AG08395 (cell line): ENCODE data around the gene AMPD3.

Experiments used
- DNase-seq: peaks from one replicate; pipeline ENCODE4 v3.0.0; 2012; ENCODE audit warnings: mixed read lengths, low spot score

Gene AMPD3

DNA sequence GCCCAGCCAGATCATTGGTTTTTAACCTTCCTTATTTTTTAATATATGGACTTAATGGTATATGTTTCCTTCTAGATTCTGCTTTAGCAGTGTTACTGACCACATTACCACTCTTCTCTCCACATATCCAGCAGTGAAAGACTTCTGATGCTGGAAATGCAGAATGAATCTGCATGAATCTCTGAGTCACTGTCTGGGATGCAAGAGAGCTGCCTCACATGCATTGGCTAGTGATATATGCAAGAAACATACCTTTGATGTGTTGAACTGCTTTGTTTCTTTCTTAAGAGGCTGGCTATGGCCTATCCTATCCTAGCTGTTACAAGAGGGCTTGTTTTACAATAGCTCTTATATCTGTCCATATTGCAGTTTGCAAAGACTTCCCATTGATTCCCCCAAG lies 16.6 kb upstream of the AMPD3 start:
- DNase-seq: no peak

DNA sequence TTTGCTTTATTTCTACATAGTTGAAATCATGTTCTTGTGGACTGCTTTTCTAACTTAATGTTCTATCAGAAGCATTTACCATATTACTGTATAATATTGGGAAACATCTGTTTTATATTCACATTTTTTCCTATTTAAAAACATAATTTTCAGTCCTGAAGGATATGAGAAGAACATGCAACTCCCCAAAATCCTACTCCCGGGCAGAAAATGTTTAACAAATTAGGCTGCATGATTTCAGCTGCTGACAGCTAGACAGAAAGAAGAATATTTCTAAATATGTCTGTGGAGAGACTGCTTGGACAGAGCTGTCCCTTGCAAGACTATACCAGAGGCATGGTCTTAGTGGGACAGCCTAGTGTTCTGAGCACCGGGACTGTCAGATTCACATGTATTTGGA lies 15.7 kb upstream of the AMPD3 start:
- DNase-seq: no peak

DNA sequence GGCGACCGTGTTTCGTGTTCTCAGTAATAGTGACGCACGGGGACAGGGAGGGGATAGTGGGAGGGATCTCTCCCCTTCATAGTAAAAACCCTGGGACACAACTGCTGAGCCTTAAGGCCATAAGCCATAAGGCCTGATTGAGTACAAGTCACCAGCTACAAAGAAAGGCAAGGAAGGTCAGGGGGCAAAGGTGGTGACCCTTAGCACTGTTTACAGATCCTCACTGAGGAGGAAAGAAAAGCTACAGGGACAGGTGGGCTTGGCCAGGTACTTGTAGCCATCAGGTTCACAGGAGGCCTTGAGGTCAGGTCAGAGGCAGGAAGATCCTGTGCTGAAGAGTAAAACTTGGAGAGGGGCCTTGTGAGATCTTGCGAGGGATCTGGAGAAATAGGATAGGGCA lies 15.1 kb upstream of the AMPD3 start:
- DNase-seq: no peak

DNA sequence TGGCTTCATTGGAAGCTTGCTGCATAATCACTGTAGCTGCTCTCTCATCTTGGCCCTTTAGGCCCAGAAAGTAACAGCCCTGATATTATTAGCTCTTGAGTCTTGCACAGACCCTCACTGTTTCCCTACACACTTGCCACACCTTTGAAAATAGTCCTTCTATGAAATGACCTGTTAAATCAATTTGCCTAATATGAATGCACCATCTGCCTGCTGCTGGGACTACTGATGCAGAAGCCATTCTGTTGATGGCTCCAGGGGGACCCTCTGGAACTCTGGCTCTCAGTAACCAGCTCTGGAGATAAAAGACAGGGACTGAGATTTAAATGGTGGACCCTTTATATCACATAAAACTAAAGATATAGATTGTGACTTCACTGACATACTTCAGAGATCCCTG lies 14.7 kb upstream of the AMPD3 start:
- DNase-seq: no peak

DNA sequence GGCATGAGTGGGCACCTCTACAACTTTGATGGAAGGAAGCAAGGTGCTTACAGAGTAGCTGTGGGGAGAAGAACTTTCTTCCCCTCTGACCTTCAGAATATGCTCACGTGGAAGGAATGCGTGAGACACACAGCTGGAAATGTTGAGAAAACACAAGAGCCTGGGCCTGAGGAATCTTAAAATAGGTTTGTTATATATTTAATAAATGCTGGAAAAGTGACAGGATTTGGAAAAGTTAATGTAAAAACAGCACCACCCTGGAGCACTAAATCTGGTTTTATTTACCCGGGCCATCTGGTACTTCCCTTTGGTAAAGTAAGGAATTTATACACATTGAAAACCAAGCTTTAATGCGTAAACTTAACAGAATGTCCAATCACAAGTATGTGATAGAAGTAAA lies 14.0 kb upstream of the AMPD3 start:
- DNase-seq: no peak

DNA sequence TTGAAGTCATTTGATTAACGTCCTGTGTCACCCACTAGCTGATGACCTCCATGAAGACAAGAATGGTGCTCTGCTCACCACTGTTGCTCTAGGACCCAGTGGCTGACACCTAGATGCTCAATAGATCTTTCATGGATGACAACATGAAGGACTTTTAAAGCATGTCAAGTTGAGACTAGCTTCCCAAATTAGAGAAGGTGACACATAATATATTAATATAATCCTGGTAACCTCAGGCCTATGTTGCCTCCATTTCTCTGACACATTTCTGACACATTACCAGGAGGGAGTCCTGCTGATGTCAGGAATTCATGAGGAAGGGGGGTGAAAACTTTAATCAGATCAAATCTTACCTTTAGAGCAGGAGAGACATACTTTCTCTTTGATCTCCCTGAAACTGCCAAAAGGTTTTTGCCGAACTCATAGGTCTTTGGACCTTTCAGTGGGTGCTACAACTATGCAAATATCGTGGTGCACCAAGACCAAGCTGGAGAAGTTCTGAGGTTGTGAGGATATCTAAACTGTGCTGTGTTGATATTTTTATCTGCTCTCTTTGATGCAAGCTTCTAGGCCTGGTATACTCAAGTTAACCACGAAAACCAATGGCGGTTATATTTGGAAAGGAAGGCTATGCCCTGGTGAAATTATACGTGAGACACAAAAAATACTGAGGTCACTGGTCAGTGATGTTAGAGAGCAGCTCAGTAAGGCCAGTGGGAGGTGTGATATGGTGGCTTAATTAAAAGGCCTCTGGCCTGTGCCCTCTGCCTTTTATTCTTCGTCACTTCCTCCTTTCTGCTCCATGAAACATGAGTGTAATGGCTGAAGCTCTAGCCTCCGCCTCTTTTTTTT lies 13.2 kb upstream of the AMPD3 start:
- no peak for DNase-seq

DNA sequence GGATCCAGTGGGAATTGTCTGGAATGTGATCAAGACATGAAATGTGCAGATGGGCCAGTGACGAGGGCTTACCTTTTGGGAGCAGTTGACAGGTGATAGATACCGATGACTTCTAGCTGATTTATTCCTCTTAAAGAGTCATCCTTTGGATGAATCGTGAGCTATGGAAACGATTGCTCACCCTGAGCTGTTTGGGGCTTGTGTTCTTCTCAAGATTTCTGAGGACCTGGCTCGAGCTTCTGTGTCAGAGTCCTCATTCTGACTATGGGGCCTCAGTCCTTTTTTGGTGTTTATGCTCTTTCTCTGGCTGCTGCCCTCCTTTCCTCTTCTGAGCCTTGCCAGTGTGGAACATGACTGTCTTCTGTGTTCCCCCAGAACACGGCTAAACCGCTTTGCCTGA lies 11.9 kb upstream of the AMPD3 start:
- no peak for DNase-seq

DNA sequence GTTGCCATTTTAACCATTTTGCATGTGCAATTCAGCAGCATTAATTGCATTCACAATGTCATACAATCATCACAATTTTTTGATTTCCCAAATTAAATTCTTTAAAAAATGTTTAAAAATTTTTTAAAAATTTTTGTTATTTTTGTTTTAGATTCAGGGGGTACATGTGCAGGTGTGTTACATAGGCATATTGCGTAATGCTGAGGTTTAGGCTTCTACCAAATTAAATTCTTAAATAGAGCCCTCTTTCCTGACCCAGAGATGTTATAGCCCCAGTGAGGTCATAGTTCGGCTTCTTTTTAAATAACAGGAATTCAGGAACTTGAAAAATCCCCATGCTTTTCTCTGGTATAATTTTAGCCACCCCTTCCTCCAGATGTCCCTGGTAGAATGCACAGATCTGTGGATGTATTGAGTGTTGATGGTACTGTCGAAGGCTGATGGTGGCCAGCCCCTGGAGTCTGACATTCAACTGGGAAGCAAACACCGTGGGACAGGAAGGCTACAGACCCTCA lies 11.3 kb upstream of the AMPD3 start:
- DNase-seq: no peak

DNA sequence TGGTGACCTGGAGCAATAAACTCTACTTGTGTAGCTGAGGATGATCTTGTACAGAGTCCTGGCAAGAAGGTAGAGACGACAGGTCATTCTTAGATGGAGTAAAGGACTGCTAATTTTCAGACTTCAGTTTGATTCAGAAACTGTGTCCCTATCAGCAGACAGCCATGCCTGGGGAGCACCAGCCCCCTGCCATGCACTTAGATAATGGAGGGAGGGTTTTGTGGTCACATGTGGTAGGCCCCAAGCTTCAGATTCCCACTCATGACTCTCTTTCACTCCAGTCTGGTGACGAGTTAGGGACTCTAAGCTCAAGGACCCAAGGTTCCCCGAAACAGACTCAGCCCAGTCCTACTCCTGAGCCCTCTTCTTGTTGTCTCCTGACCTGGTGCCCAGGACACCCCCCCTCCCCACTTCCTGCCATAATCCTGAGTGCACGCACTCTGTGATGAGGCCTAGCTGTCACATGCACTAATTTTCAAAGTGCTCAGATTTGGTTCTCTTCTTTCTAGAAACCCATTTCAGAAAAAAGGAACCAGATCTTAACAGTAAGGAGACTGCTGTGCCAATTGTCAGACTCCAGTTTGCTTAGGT lies 10.2 kb upstream of the AMPD3 start:
- no peak for DNase-seq

DNA sequence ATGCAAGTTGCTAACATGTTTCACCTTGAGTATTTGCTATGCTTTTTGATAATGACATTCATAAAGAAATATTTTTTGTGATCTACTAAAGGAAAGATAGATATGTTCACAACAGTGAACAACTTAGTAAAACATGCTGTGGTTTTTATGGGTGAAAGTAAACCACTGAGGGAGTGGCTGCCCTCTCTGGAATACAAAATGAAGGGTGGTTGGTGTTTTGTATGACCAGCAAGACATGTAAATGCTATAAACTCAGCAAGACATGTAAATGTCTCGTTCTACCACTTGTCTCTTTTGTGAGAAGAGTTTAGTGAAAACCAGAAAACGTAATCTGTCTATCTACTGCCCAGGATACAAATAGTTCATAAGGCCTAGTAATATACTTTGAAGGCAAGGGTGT lies 7.6 kb upstream of the AMPD3 start:
- no peak for DNase-seq

DNA sequence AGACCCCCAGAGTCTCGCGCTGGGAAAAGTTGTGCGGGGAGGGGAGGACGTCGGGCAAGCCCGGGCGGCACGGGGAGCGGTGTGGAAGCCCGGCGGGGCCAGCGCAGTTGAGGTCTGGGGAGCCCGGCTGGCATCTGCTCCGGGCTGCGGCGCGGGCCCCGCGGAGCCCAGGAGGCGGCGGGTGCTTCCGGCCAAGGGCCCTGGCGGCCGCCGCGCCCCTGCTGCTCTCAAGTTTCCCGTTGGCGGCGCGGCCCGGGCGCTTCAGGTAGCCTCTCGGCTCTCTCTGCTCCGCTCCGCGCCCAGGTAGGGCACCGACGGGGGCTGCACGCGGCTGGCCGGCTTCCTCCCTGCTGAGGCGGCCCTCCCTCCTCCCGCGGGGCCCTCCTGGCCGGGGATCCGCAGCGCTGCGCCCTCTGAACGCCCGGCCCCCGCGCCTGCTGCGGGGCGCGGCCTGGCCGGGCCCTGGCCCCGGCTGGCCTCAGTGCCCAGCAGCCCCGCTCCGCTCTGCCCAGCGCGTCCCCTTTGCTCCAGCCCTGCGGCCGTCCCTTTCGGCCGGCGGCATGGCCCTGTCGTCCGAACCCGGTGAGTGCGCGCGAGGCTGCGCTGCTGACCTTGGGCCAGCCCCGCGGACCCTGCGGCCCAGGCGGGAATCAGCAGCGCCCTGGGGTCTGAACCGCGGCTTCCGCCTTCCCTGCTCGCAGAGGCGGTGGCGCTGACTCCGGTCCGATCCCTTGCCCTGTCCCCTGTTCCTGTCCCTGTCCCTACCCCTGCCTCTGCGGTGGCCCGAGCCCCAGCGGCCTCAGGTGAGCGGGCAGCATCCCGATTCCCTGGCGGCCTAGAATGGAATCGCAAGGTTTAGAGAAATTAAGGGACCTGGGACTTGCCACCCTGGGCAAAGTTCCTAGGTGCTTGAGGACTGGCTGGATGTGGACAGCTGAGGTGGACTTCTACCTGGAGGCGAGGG lies 4.3 kb upstream of the AMPD3 start:
- peak; percentile 31 for DNase-seq

DNA sequence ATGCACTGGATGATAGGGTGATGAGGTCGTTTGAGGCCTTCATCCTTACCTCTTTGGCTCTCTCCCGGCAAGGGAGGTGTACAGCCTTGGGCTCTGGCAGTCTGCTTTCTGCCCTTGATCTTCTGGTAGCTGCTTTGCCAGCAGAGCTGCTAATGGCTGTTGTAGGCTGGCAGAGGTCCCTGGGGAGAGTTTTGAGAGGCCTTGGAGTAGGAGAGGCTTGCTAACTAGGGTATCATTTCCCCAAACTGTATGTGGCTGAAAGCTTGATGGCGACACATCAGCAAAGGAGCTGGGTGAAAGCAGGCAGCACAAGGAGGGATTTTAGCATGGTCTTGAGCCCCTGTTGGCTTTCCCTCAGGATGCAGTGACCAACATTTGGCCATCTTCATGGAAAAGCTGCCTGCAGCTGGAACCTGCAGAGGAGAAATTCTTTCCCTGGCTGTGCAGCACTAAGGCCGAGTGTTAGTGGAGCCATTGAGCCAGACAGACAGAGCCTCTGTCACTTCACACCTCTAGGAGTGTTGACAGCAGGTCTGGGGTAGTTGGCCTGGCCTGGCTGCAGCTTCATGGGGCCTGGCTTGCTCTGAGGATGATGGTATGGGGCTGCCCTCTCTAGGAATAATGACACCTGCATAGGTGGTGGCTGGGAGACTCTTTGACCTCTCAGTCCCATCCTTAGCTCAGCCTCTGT lies 3.5 kb upstream of the AMPD3 start:
- DNase-seq: no peak

DNA sequence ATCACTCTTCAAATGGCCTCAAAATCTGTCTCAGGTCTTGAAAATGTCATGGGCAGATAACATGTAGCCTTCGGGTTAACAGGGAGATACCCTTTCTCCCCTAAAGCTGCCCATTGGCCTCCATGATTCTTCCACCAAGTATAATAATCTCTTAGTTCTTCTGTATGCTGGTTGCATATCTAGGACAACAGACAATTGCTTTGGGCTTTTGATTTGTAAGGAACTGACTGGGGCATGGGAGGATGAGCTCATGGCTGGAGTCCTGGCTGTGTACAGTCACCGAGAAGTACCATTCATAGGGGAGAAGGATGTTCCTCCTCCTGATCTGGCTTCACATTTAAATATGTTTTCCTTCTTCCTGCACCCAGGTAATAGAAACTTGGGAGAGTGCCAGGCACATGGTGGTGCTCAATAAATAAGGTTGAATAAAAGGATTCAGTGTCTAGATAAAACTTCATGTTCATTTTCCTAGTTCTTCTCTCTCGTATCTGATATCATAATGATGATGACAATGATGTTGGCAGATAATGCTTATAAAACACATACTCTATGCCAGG lies 2.8 kb upstream of the AMPD3 start:
- DNase-seq: no peak

DNA sequence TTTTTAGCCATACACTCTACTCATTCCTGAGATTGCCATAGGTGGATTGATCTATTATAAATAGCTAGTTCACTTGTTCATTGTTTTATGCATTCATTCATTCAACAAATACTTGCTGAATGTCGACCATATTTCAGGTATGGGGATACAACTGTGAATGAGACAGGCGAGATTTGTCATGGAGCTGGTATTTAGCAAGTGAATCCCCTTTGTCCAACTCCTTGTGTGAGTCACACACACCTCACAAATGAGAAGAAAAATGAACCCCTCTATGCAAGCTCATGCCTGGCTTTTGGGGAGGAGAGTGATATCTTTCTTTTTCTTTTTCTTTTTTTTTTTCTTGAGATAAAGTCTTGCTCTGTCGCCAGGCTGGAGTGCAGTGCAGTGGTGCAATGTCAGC lies 1.8 kb upstream of the AMPD3 start:
- no peak for DNase-seq

DNA sequence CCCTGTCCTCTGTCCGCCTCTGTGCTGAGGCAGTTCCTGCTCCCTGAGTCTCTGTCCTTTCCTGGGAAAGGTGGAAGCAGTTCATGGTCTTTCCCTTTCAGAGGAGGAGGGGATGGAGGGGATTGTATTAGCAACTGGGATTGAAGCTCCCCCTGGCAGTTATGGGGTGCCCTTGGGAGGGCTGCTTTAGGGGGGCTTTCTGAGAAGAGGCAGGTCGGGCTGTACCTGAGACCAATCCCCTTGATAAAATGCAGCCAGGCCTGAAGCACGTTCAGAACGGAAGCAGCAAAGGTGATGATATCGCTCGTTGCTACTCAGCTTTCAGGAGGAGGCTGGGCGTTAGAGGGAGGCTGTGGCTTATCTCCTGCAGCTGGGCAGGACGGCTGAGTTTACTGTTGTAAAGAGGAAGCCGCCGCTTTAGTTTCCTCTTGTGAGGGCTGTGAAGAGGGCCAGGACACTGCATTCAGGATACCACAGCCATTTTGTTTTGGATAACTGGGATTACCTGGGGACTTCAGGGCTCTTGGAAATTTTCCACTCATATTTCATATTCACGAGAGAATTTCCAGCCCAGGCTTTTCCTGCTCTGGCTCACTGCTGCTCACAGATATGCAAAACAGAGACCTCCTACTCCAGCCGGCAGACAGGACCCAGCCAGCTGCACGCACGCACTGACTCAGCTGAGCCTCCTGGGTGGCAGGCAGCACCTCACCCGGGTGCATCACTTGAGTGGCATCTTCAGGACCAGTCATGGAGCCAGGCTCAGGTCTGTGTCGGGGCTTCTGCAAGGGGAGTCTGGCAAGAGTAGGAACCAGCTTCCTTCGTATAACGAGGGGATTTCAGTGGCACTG lies 798 bp downstream of the AMPD3 start:
- DNase-seq: peak; percentile 72

DNA sequence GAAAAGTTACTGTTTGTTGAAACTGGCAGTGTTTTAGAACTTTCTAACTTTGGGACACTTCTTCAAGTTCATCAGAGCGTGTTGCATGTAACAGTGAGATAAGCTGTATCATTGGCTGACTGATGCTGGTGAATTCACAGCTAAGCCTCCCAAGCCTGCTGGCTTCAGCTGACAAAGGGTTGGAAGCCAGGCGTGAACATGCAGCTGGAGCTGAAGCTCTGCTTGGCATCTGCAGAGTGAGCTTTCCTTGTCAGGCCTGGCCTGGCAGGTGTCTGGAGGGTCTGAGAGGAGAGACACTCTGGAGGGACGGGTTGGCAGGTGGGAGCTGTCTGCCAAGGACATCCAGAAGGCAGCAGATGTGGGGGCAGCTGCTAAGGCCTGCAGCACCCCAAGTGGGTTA lies 1.5 kb downstream of the AMPD3 start:
- DNase-seq: no peak

DNA sequence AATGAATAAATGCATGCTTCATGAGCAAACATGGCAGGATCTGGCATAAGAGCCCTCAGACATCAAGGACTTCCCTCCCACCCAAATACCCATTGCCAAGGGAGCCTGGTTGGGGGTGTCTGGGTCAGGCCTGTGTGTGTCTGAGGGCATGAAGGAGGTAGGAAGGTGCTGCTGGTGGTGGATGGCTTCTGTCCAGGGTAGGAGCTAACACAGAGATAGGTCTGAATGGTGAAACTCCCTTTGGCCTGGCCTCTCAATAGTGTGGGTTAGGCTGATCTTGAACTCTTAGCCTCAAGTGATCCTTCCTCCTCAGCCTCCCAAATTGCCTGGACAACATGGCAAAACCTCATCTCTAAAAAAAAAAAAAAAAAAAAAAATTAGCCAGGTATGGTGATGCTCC lies 2.8 kb downstream of the AMPD3 start:
- no peak for DNase-seq

DNA sequence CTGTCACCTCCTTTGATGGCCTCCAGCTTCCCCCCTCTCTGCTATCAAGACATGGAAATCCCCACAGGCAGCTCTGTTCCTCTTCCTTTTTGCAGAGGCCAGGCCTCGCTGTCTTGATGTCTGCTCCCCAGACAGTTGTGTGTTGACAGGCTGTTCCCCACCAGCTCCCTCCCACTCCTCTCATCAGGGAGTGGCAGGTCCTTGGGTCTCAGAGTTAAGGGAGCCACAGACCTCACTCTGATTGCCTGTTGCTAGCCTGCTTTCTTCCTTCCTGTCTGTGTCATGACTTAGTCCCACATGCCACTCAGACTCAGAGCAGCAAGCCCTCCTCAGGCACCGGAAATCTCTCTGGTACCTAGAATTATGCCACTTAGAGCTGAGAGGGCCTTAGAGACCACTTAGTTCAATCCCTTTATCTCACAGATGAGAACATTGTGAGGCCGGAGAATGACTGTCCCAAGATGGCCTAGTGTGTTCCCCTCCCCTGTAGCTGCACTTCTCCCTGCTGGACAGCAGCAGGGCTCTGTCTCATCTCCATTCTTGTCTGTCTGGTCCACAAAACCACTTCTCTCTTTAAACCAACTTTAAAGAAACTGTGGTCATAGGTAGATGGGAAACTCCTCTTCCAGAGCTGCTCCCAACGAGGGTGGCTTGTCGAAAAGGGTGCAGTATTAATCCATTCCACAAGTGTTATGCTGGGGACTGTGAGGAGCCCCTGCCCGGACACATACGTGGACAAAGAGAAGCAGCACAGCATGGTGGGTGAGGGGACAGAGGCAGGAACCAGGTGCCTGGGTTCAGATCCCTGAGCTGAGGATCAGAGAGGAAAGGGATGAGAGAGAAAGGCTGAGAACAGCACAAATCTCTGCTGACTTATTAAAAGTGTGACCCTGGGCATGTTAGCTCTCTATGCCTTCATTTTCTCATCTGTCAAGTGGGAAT lies 4.2 kb downstream of the AMPD3 start:
- DNase-seq: no peak

DNA sequence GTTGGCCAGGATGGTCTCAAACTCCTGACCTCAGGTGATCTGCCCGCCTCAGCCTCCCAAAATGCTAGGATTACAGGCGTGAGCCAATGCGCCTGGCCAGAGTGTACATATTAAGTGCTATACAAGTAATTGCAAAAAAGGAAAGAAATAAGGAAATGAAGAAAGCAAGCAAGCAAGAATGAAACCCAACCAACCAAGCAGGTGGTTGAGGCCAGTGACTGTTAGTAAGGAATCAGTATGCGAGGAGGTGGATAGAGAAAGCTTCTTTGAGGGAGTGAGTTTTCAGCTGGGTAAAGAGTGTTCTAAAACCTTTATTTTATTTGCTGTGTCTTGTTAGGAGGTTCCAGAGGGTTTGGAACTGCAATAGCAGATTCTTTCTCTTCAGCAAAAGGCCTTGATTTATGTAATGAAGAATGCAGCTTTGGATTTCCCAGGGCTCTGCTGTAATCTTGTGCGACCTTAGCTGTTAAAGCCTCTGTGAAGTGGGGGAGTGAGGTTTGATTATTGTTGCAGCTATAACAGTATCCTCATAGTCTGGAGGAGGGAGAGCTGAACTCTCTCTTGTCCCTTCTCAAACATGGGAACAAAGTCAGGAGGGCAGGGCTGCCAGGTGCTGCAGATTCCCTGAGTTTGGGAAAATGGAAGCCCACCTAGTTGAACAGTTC lies 5.7 kb downstream of the AMPD3 start:
- DNase-seq: no peak
